Psoas muscle (tissue), 8 donors: ENCODE results near the gene TUBA3D. TPM values are rescaled to one million over a fixed set of nuclear protein-coding genes. Genes with fewer than 3 reads are reported as not detected.
A peak's percentile ranks its signal among the peaks of the same experiment; 100 is the strongest.
"Not testable (repeated sequence)": the region's sequence is repeated elsewhere in the genome, so short reads cannot be mapped to it uniquely, and the experiment has no call there.

Source experiments
- ATAC-seq, 4 donors: fragments of 200-7000 bp; cut with Tn5 transposase; one replicate each; pipeline ENCODE4 v1.9.1; 2020; ENCODE audit warnings: moderate library complexity in 3 of 4, mild to moderate bottlenecking in 2 of 4
- DNase-seq, 2 donors: peaks; one replicate each; pipeline ENCODE4 v3.0.0-alpha.2; 2020
- H3K27ac ChIP-seq: fragments of 200-600 bp; one replicate; pipeline ENCODE4 v1.8.0; 2022
- H3K27me3 ChIP-seq, 3 donors: fragments of 200-600 bp in 1 of 3; one replicate each; pipeline versions ENCODE4 v1.6.1 to v1.8.0; 2013 to 2022; ENCODE audit warnings: low read length in 2 of 3, mild to moderate bottlenecking in 2 of 3, moderate library complexity in 1 of 3; ENCODE audit not compliant: insufficient read depth in 3 of 3
- H3K36me3 ChIP-seq, 2 donors: fragments of 200-600 bp in 1 of 2; one replicate each; pipeline versions ENCODE4 v1.6.1 to v1.8.0; 2013 to 2022; ENCODE audit warnings: low read depth in 1 of 2, mild to moderate bottlenecking in 1 of 2, moderate library complexity in 1 of 2; ENCODE audit not compliant: insufficient read depth in 1 of 2
- H3K4me1 ChIP-seq: fragments of 200-600 bp; one replicate; pipeline ENCODE4 v1.8.0; 2022
- H3K4me3 ChIP-seq: fragments of 200-600 bp; one replicate; pipeline ENCODE4 v1.8.0; 2022; ENCODE audit warnings: mild to moderate bottlenecking
- H3K9me3 ChIP-seq: fragments of 200-600 bp; one replicate; pipeline ENCODE4 v1.8.0; 2022
- WGBS, 3 donors: extraction: QIAGEN DNeasy Blood & Tissue Kit; methylation state at CpG; one replicate each; pipeline versions ENCODE4 v1.1.6 to v1.1.7; 2013; 5-methylcytosine and 5-hydroxymethylcytosine counted together
- intact Hi-C, 2 donors: fragments of 100-400 bp; cut with DNase I; formaldehyde crosslinking; loops; one replicate each; pipeline versions ENCODE4 v1.11.0 to v1.14.2; 2022
- polyA plus RNA-seq, 3 donors: library from polyadenylated mRNA; stranded (reverse); fragments of 200-250 nt; gene quantifications; one replicate each; pipeline ENCODE4 v1.2.3, GENCODE V29; 2013
- total RNA-seq, 4 donors: library from RNA; stranded (reverse); fragmentation: NEBNext Ultra II Directional in 2 of 4; extraction: Animal tissue kit (Norgen Biotek cat#: 25700) in 2 of 4; gene quantifications; one replicate each; pipeline versions ENCODE4 v1.2.1 to v1.2.4, GENCODE V29; 2021 to 2023
- TF ChIP-seq, protein P1 (sequence below): fragments of 200-600 bp; IDR thresholded peaks from one replicate; pipeline ENCODE4 v1.8.0; 2022; ENCODE audit warnings: antibody characterized with exemption
- donor health status: healthy with polysubstance abuse.
- donor health status: DM: no; HTN: no; CAD: no; lungs with moderate emphysema.
- donor health status: Bipolar disorder and iron deficiency.
- donor health status: healthy.
- donor health status: DM: yes; HTN: yes; CAD: no.
- donor health status: DM: no; HTN: no; CAD: no.
- donor health status: DM: no; HTN: no; CAD: no.
- donor health status: DM: yes; HTN: yes; CAD: no.

TUBA3D gene
- total and polyA plus RNA-seq, 7 donors = 0.13 to 0.75 (median 0.23) TPM; not detected in 4

DNA sequence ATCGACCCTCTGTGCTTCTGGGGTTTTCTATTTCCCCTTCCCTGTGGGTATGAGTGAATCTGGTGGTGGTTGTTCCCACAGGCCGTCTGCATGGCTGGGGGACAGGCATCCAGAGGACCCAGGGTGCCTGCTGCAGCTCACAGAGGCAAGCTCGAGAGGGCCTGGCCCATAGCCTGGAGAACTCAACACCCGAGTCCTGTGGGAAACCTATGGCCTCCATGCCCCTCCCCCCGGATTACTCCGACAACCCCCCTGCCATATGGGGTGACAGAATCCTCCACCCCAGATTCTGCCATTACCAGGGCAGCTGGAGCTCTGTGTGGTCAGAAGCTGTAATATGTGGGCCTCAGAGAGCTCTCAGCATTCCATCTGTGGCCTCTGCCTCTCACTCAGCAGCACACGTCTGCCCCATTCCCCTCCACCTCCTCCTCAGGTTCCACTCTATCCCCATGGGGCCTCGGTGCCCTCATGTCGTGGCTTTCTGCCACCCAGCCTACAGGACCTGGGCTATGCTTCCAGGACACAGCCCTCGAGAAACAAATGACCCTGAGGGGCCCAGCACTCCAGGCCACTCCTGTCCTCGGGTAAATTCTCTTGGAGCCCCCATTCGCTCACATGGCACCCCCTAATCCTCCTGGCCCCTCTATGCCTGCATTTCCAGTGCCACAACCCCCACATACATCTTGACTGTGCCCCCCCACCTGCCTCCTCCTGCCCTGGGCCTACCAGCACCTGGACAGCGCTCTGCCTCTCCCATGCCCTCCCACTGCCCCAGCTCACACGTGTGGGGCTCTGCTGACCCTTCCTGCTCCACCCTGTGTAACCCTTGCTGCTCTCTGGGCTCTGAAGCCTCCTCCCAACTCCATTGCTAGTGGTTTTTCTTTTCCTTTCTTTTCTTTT lies 12.6 kb downstream of the TUBA3D start:
- WGBS, 3 donors = 46 to 72% (median 64%) methylated on average over 14 of the region's 14 CpGs
- intact Hi-C loops = no loop called here

DNA sequence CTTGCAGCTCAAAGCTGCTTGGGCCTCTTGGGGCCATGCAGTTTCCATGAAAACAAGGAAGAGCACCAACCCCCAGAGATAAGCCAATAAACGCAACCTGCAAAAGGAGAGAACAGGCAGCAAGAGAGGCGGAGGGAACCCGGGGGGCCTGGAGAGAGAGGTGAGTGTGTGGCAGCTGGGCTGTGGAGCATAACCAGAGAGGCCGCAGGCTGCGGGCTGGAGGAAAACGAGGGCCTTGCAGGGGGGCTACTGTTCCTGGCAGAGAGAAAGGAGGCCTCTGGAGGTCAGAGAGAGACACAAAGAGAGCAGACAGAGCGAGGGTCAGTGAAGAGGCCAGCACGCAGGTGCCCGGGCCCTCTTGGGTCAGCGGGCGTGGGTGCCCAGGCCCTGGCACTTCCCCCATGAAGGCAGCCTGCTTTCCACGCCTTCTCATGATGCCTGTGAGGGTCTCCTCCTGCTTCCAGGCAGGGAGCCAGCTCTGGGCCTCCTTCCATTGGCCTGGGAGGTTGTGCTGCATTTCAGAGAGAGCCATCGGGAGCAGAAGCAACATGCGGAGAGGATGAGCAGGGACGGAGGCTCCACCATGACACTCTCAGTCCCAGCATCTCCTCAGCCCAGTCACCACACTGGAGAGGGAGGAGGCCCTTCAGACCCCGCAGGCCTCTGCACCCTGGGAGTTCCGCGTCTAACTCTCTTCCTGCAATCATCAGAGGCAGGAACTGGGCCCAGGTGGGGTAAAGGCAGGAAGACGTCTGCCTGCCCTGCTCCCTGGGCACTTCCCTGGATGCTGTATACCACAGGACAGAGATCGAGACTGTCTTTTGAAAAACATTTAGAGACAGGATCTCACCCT lies 14.9 kb downstream of the TUBA3D start:
- H3K9me3 ChIP-seq, ATAC-seq, H3K4me1 ChIP-seq, H3K36me3 ChIP-seq, DNase-seq, H3K27ac ChIP-seq, H3K27me3 ChIP-seq: not testable (repeated sequence)
- intact Hi-C loops = loop anchor here (10.0 kb wide), 1 partner anchor 184 kb away; no protein-coding TSS in a partner anchor
- H3K4me3 ChIP-seq = peak overlapping the region; percentile 90
- WGBS, 3 donors = 74 to 85% (median 81%) methylated on average over 18 to 20 of the region's 20 CpGs

More for the DNA sequence above, 12.6 kb downstream of the TUBA3D start:
- H3K9me3 ChIP-seq = no peaks in the 10 kb centered on the region
- ATAC-seq = no peak
- H3K36me3 ChIP-seq = peaks cover 0 to 2% of the 10 kb centered on the region in 2 donors
- DNase-seq = peak in 1 of 2 donors; percentile 15
- TF ChIP-seq, protein P1, sequence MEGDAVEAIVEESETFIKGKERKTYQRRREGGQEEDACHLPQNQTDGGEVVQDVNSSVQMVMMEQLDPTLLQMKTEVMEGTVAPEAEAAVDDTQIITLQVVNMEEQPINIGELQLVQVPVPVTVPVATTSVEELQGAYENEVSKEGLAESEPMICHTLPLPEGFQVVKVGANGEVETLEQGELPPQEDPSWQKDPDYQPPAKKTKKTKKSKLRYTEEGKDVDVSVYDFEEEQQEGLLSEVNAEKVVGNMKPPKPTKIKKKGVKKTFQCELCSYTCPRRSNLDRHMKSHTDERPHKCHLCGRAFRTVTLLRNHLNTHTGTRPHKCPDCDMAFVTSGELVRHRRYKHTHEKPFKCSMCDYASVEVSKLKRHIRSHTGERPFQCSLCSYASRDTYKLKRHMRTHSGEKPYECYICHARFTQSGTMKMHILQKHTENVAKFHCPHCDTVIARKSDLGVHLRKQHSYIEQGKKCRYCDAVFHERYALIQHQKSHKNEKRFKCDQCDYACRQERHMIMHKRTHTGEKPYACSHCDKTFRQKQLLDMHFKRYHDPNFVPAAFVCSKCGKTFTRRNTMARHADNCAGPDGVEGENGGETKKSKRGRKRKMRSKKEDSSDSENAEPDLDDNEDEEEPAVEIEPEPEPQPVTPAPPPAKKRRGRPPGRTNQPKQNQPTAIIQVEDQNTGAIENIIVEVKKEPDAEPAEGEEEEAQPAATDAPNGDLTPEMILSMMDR = no peak
- H3K4me1 ChIP-seq = peaks cover under 1% of the 10 kb centered on the region
- H3K27ac ChIP-seq = no peak overlapping the region
- H3K27me3 ChIP-seq = no peaks in the 10 kb centered on the region
- H3K4me3 ChIP-seq = no peak overlapping the region

DNA sequence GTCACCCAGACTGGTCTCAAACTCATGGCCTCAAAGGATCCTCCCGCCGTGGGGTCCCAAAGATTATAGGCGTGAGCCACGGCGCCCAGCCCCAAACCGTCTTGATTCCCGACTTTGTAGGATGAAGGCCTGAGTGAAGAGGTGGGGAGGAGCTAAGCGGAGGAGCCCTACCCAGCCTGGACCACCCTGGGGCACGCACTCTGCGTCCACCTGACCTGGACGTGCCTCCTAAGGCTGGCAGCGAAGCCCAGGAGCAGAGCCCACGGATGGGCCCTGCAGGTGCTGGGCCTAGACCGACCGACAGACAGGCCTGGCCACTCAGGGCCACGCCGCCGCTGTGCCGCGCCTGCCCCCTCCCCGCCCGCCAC lies 15.5 kb downstream of the TUBA3D start:
- not testable (repeated sequence) for DNase-seq, H3K4me1 ChIP-seq, ATAC-seq, H3K36me3 ChIP-seq, H3K27me3 ChIP-seq, H3K27ac ChIP-seq, H3K9me3 ChIP-seq
- intact Hi-C loops = loop anchor here (10.0 kb wide), 1 partner anchor 183 kb away; no protein-coding TSS in a partner anchor
- H3K4me3 ChIP-seq = peak overlapping the region; percentile 90
- WGBS, 3 donors = 31 to 60% (median 46%) methylated on average over 10 to 21 of the region's 22 CpGs

DNA sequence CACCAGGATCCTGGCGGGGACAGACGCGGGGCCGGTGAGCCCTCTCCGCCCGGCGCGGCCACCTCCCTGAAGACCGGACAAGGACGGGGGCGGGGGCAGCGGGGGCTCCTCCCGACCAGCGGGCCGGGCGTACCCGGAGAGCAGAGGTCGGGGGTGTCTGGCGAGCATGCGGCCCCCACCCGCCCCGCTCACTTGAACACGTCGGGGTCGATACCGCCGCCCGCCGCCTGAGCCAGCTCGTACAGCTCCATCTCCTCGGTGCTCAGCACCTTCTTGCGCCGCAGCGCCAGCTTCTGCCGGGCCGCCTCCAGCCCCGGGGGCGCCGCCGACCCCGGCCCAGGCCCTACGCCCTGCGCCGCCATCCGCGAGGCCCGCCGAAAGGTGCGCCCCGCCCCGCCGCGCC lies 16.1 kb downstream of the TUBA3D start, which contains the start of gene MZT2A:
TSS of gene MZT2A (minus strand) at position 383 of the 403 bp plus-strand sequence. CDS start at position 362, 21 bp downstream.
- not testable (repeated sequence) for H3K9me3 ChIP-seq, H3K27me3 ChIP-seq, H3K4me1 ChIP-seq, ATAC-seq, H3K36me3 ChIP-seq
- peak in 1 of 2 donors; percentile 67 for DNase-seq
- Histone ChIP-seq H3K4me3 (peak within 1 kb of the TSS; percentile 90), H3K27ac (peak within 1 kb of the TSS; percentile 84)
- 1% methylated on average over 14 to 53 of the region's 53 CpGs for WGBS, 3 donors
- intact Hi-C loops = loop anchor here (10.0 kb wide), 1 partner anchor 183 kb away; no protein-coding TSS in a partner anchor

DNA sequence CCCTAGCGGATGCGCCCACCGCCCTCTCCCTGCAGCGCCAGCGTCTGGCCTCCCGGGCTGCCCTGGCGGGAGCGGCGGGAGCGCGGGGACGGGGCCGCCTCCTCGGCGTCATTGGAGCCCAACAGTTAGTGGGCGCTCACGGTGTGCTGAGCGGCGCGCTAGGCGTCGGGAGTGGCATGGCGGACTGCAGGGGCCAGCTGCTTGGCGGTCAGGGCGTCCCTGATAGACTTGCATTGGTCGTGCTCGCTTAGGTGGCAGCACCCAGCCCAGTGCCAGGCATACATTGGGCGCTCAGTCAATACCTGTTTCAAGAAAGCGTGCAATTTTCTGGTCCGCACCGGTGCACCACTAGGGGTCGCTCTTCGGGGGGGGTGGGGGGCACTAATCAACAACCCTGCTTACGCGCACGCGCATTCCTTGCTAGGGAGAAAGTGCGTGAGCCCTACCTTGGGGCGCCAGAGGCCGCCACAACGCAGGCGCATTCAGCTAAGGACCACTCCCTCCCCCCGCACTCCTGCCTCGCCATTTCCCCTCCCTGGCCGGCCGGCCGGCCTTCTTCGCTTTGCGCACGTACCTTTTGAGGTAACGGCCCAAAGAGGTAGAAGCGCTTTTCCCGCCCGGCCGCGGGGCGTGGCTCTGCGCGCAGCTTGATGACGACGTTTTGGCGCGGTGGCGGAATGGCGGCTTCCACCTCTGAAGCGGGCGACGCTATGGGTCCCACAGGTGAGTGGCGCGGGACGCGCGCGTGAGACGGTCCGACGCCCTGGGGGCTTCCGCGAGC lies 16.7 kb downstream of the TUBA3D start:
- intact Hi-C loops = loop anchor here (10.0 kb wide), 1 partner anchor 182 kb away; no protein-coding TSS in a partner anchor
- H3K9me3 ChIP-seq = no peaks in the 10 kb centered on the region
- H3K4me1 ChIP-seq = peaks cover 5% of the 10 kb centered on the region
- H3K27me3 ChIP-seq = no peaks in the 10 kb centered on the region
- ATAC-seq (peak; percentile 89 to 94 (median 92)), DNase-seq (peak; percentile 91 to 96)
- H3K4me3 ChIP-seq = peak overlapping the region; percentile 90
- TF ChIP-seq, protein P1 = peak; percentile 70
- peaks cover 0 to 7% of the 10 kb centered on the region in 2 donors for H3K36me3 ChIP-seq
- peak overlapping the region; percentile 84 for H3K27ac ChIP-seq
- 0% methylated on average over 59 to 79 of the region's 79 CpGs for WGBS, 3 donors
